HG02571 (cell line): ENCODE measurements around the gene ZNF366.

Experiments used
- ATAC-seq: cut with Tn5 transposase; IDR thresholded peaks from one replicate; pipeline ENCODE4 v1.9.1; 2021; ENCODE audit warnings: mild to moderate bottlenecking, moderate library complexity; ENCODE audit not compliant: unreplicated experiment

The ZNF366 gene

GRCh38 chr5:72507231-72507906 lies at the start of gene ZNF366:
TSS of gene ZNF366 (minus strand) at chr5:72507410. CDS start at chr5:72461496, 45,914 bp downstream.
- no peak for ATAC-seq

- peak; percentile 80 for ATAC-seq
These were observed 49.3 kb upstream of the ZNF366 start for GRCh38 chr5:72556351-72557166.

GRCh38 chr5:72555871-72556270 lies 48.7 kb upstream of the ZNF366 start:
- no peak for ATAC-seq

GRCh38 chr5:72554897-72555296 lies 47.7 kb upstream of the ZNF366 start:
- ATAC-seq, result no peak

- ATAC-seq, result no peak
These were observed 44.9 kb upstream of the ZNF366 start for GRCh38 chr5:72552041-72552557.

GRCh38 chr5:72550595-72550994 lies 43.4 kb upstream of the ZNF366 start:
- no peak for ATAC-seq

- ATAC-seq, result no peak
These were observed 36.6 kb upstream of the ZNF366 start for GRCh38 chr5:72543811-72544210.

- no peak for ATAC-seq
These were observed 36.2 kb upstream of the ZNF366 start for GRCh38 chr5:72543365-72543764.

DNA sequence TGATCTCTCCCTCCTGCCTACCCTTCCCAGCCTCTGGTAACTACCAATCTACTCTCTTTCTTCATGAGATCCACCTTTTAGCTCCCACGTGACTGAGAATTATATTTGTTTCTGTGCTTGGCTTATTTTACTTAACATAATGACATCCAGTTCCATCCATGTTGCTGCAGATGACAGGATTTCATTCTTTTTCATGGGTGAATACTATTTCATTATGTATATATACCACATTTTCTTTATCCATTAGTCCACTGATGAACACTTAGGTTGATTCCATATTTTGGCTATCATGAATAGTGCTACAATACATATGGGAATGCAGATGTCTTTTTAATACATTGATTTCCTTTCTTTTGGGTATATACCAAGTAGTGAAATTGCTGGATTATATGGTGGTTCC lies 35.5 kb upstream of the ZNF366 start:
- ATAC-seq, result no peak

DNA sequence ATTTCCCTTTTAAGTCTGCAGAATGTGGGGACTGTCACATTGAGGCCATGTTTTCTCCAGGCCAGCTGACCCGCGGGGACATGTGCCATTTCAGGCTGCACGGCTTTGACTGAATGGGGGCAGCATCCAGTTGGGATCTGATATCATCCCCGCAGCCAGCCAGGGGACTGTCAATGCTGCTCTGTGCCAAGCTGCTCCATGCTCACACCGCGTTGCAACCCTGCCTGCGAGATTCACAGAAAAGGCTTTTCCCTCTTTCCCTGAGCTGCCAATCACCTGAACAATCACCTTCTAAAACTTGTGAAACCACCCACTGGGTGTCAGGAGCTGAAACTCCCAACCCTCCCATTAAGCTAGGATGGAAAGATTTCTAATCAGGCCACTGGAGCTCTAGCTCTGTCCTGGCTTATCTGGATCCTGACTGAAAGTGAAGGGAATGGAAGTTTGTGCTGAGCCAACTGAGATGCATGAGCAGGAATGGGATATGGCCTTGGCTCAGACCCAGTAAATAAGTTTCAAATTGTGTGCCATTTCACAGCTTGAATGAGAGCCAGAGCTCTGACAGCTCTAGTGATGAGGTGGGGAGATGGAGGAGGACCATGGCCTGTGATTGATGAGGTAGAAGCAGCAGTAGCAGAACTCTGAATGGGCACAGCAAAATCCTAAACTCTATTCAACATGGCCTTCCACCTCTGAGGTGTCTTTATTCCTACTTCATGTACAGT lies 34.5 kb upstream of the ZNF366 start:
- ATAC-seq, result no peak

GRCh38 chr5:72540759-72541438 lies 33.7 kb upstream of the ZNF366 start:
- no peak for ATAC-seq

GRCh38 chr5:72539726-72540125 lies 32.5 kb upstream of the ZNF366 start:
- ATAC-seq, result no peak

DNA sequence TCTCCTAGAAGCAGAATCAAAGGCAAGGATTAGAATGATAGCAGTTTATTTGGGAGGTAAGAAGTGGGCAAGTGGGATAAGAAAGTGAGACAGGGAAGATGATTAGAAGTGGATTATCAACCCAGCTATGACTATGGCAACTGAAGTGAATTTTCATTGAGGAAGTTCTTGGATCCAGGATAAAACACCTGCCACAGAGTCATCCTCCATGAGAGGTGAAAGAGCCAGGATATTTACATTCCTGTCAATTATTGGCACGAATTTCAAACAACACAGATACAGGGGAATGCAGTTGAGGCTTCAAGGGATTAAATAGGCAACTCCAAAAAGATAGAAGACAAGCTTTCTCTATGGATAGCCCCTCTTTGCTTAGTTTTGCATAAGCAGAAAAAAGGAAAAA lies 31.8 kb upstream of the ZNF366 start:
- no peak for ATAC-seq

DNA sequence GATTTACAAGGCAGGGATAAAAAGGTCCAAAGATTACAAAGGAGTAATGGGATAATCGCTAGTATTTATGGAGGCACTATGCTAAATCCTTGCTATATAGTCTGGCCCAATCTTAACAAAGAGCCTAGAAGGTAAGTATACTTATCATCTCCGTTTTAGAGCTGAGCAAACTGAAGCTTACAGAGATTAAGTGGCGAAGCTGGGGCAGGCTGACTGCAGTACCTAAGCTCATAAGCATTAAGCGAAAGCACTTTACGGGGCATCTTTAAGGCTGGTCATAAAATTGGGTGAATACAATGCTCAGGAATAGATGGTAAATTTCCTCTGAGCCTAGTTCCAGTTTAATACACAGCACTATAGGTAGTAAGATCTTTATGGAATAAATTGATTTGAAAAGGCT lies 30.0 kb upstream of the ZNF366 start:
- no peak for ATAC-seq

- ATAC-seq, result no peak
These were observed 24.4 kb upstream of the ZNF366 start for GRCh38 chr5:72531496-72532190.

DNA sequence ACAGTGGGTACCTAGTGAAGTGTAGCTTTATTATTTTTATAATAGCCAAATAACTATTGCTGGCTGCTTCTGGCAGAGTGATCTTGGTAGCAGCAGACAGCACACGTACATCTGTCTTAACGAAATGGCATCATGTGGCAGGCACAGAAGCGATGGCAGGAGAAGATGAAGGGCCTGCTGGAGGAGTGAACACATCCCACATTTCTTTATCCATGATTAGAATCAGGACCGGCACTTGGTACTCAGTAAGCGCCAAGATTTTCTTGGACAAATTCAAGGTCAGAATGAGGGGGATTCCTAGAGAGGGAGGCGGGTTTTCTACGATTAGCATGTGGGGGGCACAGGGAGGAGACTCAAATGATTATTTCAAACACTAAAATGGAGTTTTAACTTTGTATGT lies 23.0 kb upstream of the ZNF366 start:
- ATAC-seq, result no peak

- ATAC-seq, result no peak
These were observed 22.2 kb upstream of the ZNF366 start for GRCh38 chr5:72529383-72529782.

- no peak for ATAC-seq
These were observed 18.6 kb upstream of the ZNF366 start for GRCh38 chr5:72525816-72526215.

DNA sequence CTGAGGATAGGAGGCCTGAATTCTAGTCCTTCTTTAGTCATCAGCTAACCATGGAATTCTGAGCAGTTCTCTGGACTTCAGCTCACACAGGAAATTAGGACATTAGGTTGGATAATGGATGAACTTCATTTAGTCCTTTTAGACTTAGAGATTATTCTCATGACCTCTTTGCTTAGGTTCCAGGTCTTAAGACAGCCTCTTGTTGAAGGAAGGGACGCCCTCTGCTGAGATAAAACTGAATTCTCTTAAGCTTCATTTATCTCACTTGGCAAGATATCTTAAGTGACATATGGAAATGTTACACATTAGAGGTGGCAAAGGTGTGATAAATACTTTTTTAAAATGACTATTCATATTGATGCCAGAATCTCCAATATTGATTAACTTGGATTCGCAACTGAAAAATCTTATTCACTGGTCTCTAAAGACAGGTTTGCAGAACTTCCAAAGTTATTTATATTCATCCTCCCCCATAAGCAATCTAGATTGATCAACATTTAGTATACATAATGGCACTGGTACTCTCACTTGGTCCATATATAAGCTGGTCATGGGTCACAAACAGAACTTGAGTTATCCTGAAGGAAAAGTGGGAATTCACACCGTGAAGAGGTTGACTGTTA lies 16.9 kb upstream of the ZNF366 start:
- ATAC-seq, result no peak

- no peak for ATAC-seq
These were observed 15.4 kb upstream of the ZNF366 start for GRCh38 chr5:72522607-72523006.
